ENCODE results near the gene JAK2. TPM values are rescaled to one million over a fixed set of nuclear protein-coding genes. Genes with fewer than 3 reads are reported as not detected.

The JAK2 gene
- polyA plus RNA-seq, 1 of the 3 experiments (the other 2 are of a cell fraction) = 1.3 TPM

DNA sequence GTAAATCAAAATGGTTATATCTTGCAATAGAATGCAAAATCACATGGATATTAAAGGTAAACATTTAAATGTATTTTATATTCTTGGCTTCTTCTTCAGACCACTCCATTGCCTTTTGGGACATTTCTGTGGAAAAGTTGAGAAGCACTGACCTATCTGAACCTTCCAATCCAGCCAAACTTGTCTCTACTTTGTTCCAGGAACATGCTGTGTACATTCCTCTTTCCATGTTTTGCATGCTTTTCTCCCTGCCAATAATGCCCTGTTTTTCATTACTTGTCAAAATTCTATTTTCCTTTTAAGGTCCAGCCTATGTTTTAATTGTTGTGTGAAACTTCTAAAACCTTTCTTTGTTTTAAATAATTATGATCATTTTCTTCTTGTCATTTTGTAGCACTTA lies 28.3 kb downstream of the JAK2 start:
- no peak for DNase-seq
- Histone ChIP-seq H3K36me3 (replicated peaks in 1 of 2; ENCODE audit: control insufficient read depth in 1 of 2, insufficient read depth in 2 of 2, low read length in 1 of 2) (peaks cover 0 to 26% of the 10 kb centered on the region in 2 experiments), H3K27ac (ENCODE audit: low read depth in 2 of 2, low read length in 1 of 2) (no peak overlapping the region), H4K20me1 (ENCODE audit: insufficient read depth) (no peaks in the 10 kb centered on the region), H3K79me2 (ENCODE audit: insufficient read depth) (peaks cover 45% of the 10 kb centered on the region), H3K9ac (no peak overlapping the region), H3K27me3 (ENCODE audit: insufficient read depth) (no peaks in the 10 kb centered on the region), H3K4me3 (ENCODE audit: low read depth in 2 of 2, low read length in 1 of 2) (no peak overlapping the region), H3K4me1 (ENCODE audit: control insufficient read depth in 1 of 2, insufficient read depth in 2 of 2, low read depth in 1 of 2, low read length in 1 of 2) (no peaks in the 10 kb centered on the region), H3K9me3 (no peaks in the 10 kb centered on the region), H2AFZ (ENCODE audit: low read depth) (no peak overlapping the region), H3K9me2 (no peaks in the 10 kb centered on the region), H3K4me2 (no peak overlapping the region), H3F3A (replicated peaks; ENCODE audit: insufficient read depth) (no peaks in the 10 kb centered on the region)
- TF ChIP-seq SIN3A (IDR thresholded peaks at IDR 0.05; ENCODE audit: borderline replicate concordance, low read depth, low read length) (no peak), RCOR1 (IDR thresholded peaks at IDR 0.05; ENCODE audit: low read length) (no peak), CHD2 (IDR thresholded peaks at IDR 0.05; ENCODE audit: low read length, partially characterized antibody) (no peak), SMC3 (IDR thresholded peaks at IDR 0.05; ENCODE audit: low read depth, low read length) (no peak)
- POLR2A ChIA-PET = no interaction called here
- CTCF ChIA-PET = no interaction called here

DNA sequence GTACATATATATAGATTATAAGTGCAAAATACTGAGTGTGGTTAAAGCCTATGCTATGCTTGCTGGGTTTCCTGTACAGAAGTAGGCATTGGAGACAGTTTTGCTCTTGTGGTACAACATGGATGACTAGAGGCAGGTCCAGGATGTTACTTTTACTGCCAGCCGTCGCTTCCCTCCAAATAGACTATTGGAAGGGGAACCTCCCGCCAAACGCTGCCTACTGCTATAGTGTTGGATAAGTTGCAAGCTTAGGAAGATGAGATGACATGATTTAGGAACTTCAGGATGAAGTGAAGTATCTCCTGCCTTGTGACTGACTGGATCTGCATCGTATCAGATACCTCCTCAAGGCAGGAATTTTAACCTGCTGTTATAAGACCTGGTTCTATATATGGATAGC lies 30.9 kb downstream of the JAK2 start:
- TF ChIP-seq EZH2phosphoT487 (IDR thresholded peaks at IDR 0.05; ENCODE audit: borderline replicate concordance, low read depth) = no peak
- TF ChIP-seq, protein P1, sequence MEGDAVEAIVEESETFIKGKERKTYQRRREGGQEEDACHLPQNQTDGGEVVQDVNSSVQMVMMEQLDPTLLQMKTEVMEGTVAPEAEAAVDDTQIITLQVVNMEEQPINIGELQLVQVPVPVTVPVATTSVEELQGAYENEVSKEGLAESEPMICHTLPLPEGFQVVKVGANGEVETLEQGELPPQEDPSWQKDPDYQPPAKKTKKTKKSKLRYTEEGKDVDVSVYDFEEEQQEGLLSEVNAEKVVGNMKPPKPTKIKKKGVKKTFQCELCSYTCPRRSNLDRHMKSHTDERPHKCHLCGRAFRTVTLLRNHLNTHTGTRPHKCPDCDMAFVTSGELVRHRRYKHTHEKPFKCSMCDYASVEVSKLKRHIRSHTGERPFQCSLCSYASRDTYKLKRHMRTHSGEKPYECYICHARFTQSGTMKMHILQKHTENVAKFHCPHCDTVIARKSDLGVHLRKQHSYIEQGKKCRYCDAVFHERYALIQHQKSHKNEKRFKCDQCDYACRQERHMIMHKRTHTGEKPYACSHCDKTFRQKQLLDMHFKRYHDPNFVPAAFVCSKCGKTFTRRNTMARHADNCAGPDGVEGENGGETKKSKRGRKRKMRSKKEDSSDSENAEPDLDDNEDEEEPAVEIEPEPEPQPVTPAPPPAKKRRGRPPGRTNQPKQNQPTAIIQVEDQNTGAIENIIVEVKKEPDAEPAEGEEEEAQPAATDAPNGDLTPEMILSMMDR (IDR thresholded peaks at IDR 0.05) = no peak
- no peak for TF ChIP-seq JUND (IDR thresholded peaks at IDR 0.05)
- no peak for TF ChIP-seq ZBTB33 (IDR thresholded peaks at IDR 0.05; ENCODE audit: borderline replicate concordance, low read depth)
- TF ChIP-seq NFIC (IDR thresholded peaks at IDR 0.05; ENCODE audit: borderline replicate concordance) = no peak
- ChIA-PET CTCF (interaction anchor here (0.7 kb wide), 1 partner anchor 170 kb away, joined by 3 read pairs; no protein-coding TSS in a partner anchor), POLR2A (no interaction called here)

More for the DNA sequence above, 30.9 kb downstream of the JAK2 start:
- no peak overlapping the region for H3K9ac ChIP-seq
- no peak overlapping the region for H2AFZ ChIP-seq (ENCODE audit: low read depth)
- H3K4me3 ChIP-seq (ENCODE audit: low read depth in 2 of 2, low read length in 1 of 2) = no peak overlapping the region
- DNase-seq = no peak
- 97% methylated on average over 5 of the region's 5 CpGs for WGBS (ENCODE audit: low lambda C conversion rate)
- H3K4me1 ChIP-seq (ENCODE audit: control insufficient read depth in 1 of 2, insufficient read depth in 2 of 2, low read depth in 1 of 2, low read length in 1 of 2) = no peaks in the 10 kb centered on the region
- no peak overlapping the region for H3K27ac ChIP-seq (ENCODE audit: low read depth in 2 of 2, low read length in 1 of 2)
- peaks cover 50% of the 10 kb centered on the region for H3K79me2 ChIP-seq (ENCODE audit: insufficient read depth)
- no peaks in the 10 kb centered on the region for H3K9me2 ChIP-seq
- H3K36me3 ChIP-seq (replicated peaks in 1 of 2; ENCODE audit: control insufficient read depth in 1 of 2, insufficient read depth in 2 of 2, low read length in 1 of 2) = peaks cover 0 to 27% of the 10 kb centered on the region in 2 experiments
- no peaks in the 10 kb centered on the region for H3K27me3 ChIP-seq (ENCODE audit: insufficient read depth)
- H3K9me3 ChIP-seq = no peaks in the 10 kb centered on the region
- H4K20me1 ChIP-seq (ENCODE audit: insufficient read depth) = no peaks in the 10 kb centered on the region
- no peak overlapping the region for H3K4me2 ChIP-seq
- no peaks in the 10 kb centered on the region for H3F3A ChIP-seq (replicated peaks; ENCODE audit: insufficient read depth)
